HepG2 (cell line): ENCODE measurements around the gene ABHD1. TPM values are rescaled to one million over a fixed set of nuclear protein-coding genes. Genes with fewer than 3 reads are reported as not detected.

Experiments
- GPN1 ChIP-seq: sonication (generic); formaldehyde crosslinking; IDR thresholded peaks from 2 replicates; pipeline ENCODE4 v1.5.1; 2020; ENCODE audit warnings: missing genetic modification reagents, borderline replicate concordance
- HMG20A ChIP-seq: IDR thresholded peaks from 2 replicates; pipeline ENCODE4 v1.6.1; 2016; ENCODE audit warnings: borderline replicate concordance
- MEF2D ChIP-seq: sonication (generic); formaldehyde crosslinking; IDR thresholded peaks from 2 replicates; pipeline ENCODE4 v1.5.1; 2020; ENCODE audit warnings: mild to moderate bottlenecking, missing genetic modification reagents
- SATB2 ChIP-seq: sonication (generic); formaldehyde crosslinking; IDR thresholded peaks from 2 replicates; pipeline ENCODE4 v1.5.0; 2020; ENCODE audit warnings: missing genetic modification reagents
- SNAI1 ChIP-seq: sonication (generic); formaldehyde crosslinking; IDR thresholded peaks from 2 replicates; pipeline ENCODE4 v1.5.0; 2020; ENCODE audit warnings: mild to moderate bottlenecking, missing genetic modification reagents, borderline replicate concordance
- SOX13 ChIP-seq, 3 experiments: fragments of 450-650 bp in 1 of 3; sonication (generic) in 1 of 3; formaldehyde crosslinking in 1 of 3; IDR thresholded peaks in 2 of 3; conservative IDR thresholded peaks in 1 of 3; 2 replicates each; pipeline versions ENCODE4 v1.5.0 to v1.6.1; 2016 to 2020; ENCODE audit warnings: antibody characterized with exemption in 1 of 3, mild to moderate bottlenecking in 1 of 3, missing compliant biosample characterization in 1 of 3, missing genetic modification reagents in 1 of 3, moderate library complexity in 1 of 3
- SP4 ChIP-seq: sonication (generic); formaldehyde crosslinking; IDR thresholded peaks from 2 replicates; pipeline ENCODE4 v1.8.1; 2023; ENCODE audit warnings: mild to moderate bottlenecking, missing genetic modification reagents
- SPEN ChIP-seq: sonication (generic); formaldehyde crosslinking; IDR thresholded peaks from 2 replicates; pipeline ENCODE4 v1.5.1; 2020; ENCODE audit warnings: low read depth, mild to moderate bottlenecking, missing genetic modification reagents
- SYNCRIP ChIP-seq: fragments of 200-400 bp; formaldehyde crosslinking; IDR thresholded peaks from 2 replicates; pipeline ENCODE4 v1.6.1; 2018; ENCODE audit warnings: mild to moderate bottlenecking, low read depth, low read length; ENCODE audit not compliant: insufficient read depth
- TCF7L2 ChIP-seq: IDR thresholded peaks from 2 replicates; pipeline ENCODE4 v1.6.1; 2011; ENCODE audit warnings: mild to moderate bottlenecking, low read depth, low read length, moderate library complexity
- ZBTB3 ChIP-seq: sonication (generic); formaldehyde crosslinking; IDR thresholded peaks from 2 replicates; pipeline ENCODE4 v1.4.0; 2020; ENCODE audit warnings: low read depth, mild to moderate bottlenecking, moderate library complexity, missing genetic modification reagents, borderline replicate concordance
- ZFP82 ChIP-seq: sonication (generic); formaldehyde crosslinking; IDR thresholded peaks from 2 replicates; pipeline ENCODE4 v1.5.1; 2020; ENCODE audit warnings: mild to moderate bottlenecking, missing genetic modification reagents, borderline replicate concordance
- ZNF709 ChIP-seq: sonication (generic); formaldehyde crosslinking; IDR thresholded peaks from 2 replicates; pipeline ENCODE4 v1.5.0; 2020; ENCODE audit warnings: mild to moderate bottlenecking, missing genetic modification reagents
- polyA plus RNA-seq, 8 experiments: library from polyadenylated mRNA; depleted of rRNA in 3 of 8; stranded (reverse) in 7 of 8; unstranded in 1 of 8; fragments of >200 nt; fragmentation: Illumina TruSeq in 4 of 8; extraction: Trizol in 4 of 8; gene quantifications; 2 replicates each; pipeline versions ENCODE4 v1.2.1 to v1.2.3, GENCODE V29; 2011 to 2016; ENCODE audit warnings: low read depth in 4 of 8, missing spikeins in 1 of 8, mixed read lengths in 1 of 8; ENCODE audit not compliant: insufficient read depth in 1 of 8
- total RNA-seq, 5 experiments: library from RNA; depleted of rRNA; stranded (reverse); fragments of >200 nt; fragmentation: Illumina TruSeq; extraction: Trizol; gene quantifications; 2 replicates each; pipeline ENCODE4 v1.2.3, GENCODE V29; 2016; ENCODE audit warnings: low read depth in 1 of 5
- TF ChIP-seq, protein P1 (sequence below): sonication (generic); formaldehyde crosslinking; IDR thresholded peaks from 2 replicates; pipeline ENCODE4 v1.5.0; 2020; ENCODE audit warnings: mild to moderate bottlenecking, missing genetic modification reagents
- TF ChIP-seq, protein P2 (sequence below): sonication (generic); formaldehyde crosslinking; IDR thresholded peaks from 2 replicates; pipeline ENCODE4 v1.4.0; 2020; ENCODE audit warnings: missing genetic modification reagents
- TF ChIP-seq, protein P3 (sequence below): sonication (generic); formaldehyde crosslinking; IDR thresholded peaks from 2 replicates; pipeline ENCODE4 v1.4.0; 2020; ENCODE audit warnings: missing genetic modification reagents, borderline replicate concordance
- TF ChIP-seq, protein P4 (sequence below): IDR thresholded peaks from 2 replicates; pipeline ENCODE4 v1.6.1; 2016; ENCODE audit warnings: missing genetic modification reagents, missing compliant biosample characterization

The ABHD1 gene
- total and polyA plus RNA-seq, 2 of the 13 experiments (the other 11 are each of a cell fraction or from before 2014, with no cell fraction given), result 0.04 to 0.81 TPM

DNA sequence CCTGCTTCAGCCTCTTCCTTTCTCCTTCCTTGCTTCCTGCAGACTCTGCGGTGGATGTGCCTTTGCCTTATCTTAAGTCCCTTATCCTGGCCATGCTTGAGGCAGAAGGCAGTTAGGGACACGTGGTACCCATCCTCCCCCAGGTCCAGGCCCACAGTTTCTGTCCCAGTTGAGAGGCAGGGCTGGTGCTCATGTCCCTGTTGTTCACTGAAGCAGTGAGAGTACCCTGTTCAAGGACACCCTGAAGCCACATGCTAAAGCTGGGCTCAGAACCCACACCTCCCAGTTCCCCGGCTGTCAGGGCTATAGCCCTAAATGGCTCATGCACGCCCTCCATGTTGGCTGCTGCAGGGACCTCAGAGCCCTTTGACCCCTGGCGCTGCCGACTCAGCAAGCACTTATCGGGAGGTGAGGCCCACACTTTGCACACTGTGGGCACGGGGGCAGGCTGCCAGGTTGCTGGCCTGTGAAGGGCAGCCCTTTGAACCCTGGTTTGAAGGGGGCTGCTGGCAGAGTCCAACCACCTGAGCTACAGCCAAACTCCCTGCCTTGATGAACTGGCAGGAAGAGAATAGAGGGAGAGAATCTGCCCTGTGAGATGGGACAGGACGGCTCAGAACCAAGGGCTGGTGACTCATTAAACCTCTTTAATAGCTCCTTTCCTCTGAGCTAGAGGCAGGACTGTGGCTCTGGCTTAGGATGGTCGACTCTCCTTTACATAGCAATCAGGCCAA is 30.8 kb upstream of the ABHD1 start (continued):
- TF ChIP-seq SATB2 (CRISPR knock-in tag), result no peak
- TF ChIP-seq HMG20A (CRISPR knock-in tag), result peak; percentile 25; the same call in 1 of the 2 replicates
- TF ChIP-seq SP4 (CRISPR knock-in tag), result 0 out of 2 replicates have a peak, but pooled peaks have one; percentile 52
- TF ChIP-seq, protein P1, sequence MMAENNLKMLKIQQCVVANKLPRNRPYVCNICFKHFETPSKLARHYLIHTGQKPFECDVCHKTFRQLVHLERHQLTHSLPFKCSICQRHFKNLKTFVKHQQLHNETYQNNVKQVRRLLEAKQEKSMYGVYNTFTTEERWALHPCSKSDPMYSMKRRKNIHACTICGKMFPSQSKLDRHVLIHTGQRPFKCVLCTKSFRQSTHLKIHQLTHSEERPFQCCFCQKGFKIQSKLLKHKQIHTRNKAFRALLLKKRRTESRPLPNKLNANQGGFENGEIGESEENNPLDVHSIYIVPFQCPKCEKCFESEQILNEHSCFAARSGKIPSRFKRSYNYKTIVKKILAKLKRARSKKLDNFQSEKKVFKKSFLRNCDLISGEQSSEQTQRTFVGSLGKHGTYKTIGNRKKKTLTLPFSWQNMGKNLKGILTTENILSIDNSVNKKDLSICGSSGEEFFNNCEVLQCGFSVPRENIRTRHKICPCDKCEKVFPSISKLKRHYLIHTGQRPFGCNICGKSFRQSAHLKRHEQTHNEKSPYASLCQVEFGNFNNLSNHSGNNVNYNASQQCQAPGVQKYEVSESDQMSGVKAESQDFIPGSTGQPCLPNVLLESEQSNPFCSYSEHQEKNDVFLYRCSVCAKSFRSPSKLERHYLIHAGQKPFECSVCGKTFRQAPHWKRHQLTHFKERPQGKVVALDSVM, result peak; percentile 33; the same call in 1 of the 2 replicates
- TF ChIP-seq, protein P2, sequence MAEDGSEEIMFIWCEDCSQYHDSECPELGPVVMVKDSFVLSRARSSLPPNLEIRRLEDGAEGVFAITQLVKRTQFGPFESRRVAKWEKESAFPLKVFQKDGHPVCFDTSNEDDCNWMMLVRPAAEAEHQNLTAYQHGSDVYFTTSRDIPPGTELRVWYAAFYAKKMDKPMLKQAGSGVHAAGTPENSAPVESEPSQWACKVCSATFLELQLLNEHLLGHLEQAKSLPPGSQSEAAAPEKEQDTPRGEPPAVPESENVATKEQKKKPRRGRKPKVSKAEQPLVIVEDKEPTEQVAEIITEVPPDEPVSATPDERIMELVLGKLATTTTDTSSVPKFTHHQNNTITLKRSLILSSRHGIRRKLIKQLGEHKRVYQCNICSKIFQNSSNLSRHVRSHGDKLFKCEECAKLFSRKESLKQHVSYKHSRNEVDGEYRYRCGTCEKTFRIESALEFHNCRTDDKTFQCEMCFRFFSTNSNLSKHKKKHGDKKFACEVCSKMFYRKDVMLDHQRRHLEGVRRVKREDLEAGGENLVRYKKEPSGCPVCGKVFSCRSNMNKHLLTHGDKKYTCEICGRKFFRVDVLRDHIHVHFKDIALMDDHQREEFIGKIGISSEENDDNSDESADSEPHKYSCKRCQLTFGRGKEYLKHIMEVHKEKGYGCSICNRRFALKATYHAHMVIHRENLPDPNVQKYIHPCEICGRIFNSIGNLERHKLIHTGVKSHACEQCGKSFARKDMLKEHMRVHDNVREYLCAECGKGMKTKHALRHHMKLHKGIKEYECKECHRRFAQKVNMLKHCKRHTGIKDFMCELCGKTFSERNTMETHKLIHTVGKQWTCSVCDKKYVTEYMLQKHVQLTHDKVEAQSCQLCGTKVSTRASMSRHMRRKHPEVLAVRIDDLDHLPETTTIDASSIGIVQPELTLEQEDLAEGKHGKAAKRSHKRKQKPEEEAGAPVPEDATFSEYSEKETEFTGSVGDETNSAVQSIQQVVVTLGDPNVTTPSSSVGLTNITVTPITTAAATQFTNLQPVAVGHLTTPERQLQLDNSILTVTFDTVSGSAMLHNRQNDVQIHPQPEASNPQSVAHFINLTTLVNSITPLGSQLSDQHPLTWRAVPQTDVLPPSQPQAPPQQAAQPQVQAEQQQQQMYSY (CRISPR knock-in tag), result peak; percentile 75
- TF ChIP-seq, protein P3, sequence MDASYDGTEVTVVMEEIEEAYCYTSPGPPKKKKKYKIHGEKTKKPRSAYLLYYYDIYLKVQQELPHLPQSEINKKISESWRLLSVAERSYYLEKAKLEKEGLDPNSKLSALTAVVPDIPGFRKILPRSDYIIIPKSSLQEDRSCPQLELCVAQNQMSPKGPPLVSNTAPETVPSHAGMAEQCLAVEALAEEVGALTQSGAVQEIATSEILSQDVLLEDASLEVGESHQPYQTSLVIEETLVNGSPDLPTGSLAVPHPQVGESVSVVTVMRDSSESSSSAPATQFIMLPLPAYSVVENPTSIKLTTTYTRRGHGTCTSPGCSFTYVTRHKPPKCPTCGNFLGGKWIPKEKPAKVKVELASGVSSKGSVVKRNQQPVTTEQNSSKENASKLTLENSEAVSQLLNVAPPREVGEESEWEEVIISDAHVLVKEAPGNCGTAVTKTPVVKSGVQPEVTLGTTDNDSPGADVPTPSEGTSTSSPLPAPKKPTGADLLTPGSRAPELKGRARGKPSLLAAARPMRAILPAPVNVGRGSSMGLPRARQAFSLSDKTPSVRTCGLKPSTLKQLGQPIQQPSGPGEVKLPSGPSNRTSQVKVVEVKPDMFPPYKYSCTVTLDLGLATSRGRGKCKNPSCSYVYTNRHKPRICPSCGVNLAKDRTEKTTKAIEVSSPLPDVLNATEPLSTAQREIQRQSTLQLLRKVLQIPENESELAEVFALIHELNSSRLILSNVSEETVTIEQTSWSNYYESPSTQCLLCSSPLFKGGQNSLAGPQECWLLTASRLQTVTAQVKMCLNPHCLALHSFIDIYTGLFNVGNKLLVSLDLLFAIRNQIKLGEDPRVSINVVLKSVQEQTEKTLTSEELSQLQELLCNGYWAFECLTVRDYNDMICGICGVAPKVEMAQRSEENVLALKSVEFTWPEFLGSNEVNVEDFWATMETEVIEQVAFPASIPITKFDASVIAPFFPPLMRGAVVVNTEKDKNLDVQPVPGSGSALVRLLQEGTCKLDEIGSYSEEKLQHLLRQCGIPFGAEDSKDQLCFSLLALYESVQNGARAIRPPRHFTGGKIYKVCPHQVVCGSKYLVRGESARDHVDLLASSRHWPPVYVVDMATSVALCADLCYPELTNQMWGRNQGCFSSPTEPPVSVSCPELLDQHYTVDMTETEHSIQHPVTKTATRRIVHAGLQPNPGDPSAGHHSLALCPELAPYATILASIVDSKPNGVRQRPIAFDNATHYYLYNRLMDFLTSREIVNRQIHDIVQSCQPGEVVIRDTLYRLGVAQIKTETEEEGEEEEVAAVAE (CRISPR knock-in tag), result no peak
- TF ChIP-seq, protein P4, sequence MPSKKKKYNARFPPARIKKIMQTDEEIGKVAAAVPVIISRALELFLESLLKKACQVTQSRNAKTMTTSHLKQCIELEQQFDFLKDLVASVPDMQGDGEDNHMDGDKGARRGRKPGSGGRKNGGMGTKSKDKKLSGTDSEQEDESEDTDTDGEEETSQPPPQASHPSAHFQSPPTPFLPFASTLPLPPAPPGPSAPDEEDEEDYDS (CRISPR knock-in tag), result peak; percentile 64
- peak; percentile 32; the same call in 1 of the 2 replicates for TF ChIP-seq SOX13 (IDR thresholded peaks at IDR 0.05)
- peak in 1 of 2 experiments; percentile 83; a peak in 2 of 4 replicates for TF ChIP-seq SOX13 (CRISPR knock-in tag; conservative IDR thresholded peaks at IDR 0.05 in 1 of 2, IDR thresholded peaks at IDR 0.05 in 1 of 2)
- no peak for TF ChIP-seq TCF7L2
- TF ChIP-seq SNAI1 (CRISPR knock-in tag), result 0 out of 2 replicates have a peak, but pooled peaks have one; percentile 38
- TF ChIP-seq ZFP82 (CRISPR knock-in tag), result no peak
- no peak for TF ChIP-seq SYNCRIP
- no peak for TF ChIP-seq GPN1 (CRISPR knock-in tag)
- no peak; the same call in 1 of the 2 replicates for TF ChIP-seq ZBTB3 (CRISPR knock-in tag)
- 0 out of 2 replicates have a peak, but pooled peaks have one; percentile 58 for TF ChIP-seq MEF2D (CRISPR knock-in tag)
- TF ChIP-seq SPEN (CRISPR knock-in tag), result peak; percentile 86
- peak; percentile 44; the same call in 1 of the 2 replicates for TF ChIP-seq ZNF709 (CRISPR knock-in tag)
